HepG2 (cell line): ENCODE data around the gene TMEM80. TPM values are rescaled to one million over a fixed set of nuclear protein-coding genes. Genes with fewer than 3 reads are reported as not detected.

Experiments used
- ELF3 ChIP-seq: IDR thresholded peaks from 2 replicates; pipeline ENCODE4 v1.6.1; 2016; ENCODE audit warnings: missing genetic modification reagents, missing compliant biosample characterization
- FOXP1 ChIP-seq, 2 experiments: fragments of 450-650 bp in 1 of 2; IDR thresholded peaks; 2 replicates each; pipeline ENCODE4 v1.6.1; 2017 to 2018; ENCODE audit warnings: antibody characterized with exemption in 1 of 2
- GABPB1 ChIP-seq: IDR thresholded peaks from 2 replicates; pipeline ENCODE4 v1.6.1; 2016; ENCODE audit warnings: mild to moderate bottlenecking, missing genetic modification reagents, moderate library complexity, missing compliant biosample characterization
- MAFG ChIP-seq: sonication (generic); formaldehyde crosslinking; IDR thresholded peaks from 2 replicates; pipeline ENCODE4 v1.5.1; 2020; ENCODE audit warnings: mild to moderate bottlenecking, missing genetic modification reagents
- MEIS2 ChIP-seq: sonication (generic); formaldehyde crosslinking; IDR thresholded peaks from 2 replicates; pipeline ENCODE4 v1.9.0; 2021; ENCODE audit warnings: mild to moderate bottlenecking, missing genetic modification reagents
- POGZ ChIP-seq: sonication (generic); formaldehyde crosslinking; IDR thresholded peaks from 2 replicates; pipeline ENCODE4 v1.4.0; 2020; ENCODE audit warnings: mild to moderate bottlenecking, missing genetic modification reagents
- RXRA ChIP-seq: sonication (generic); formaldehyde crosslinking; IDR thresholded peaks from 2 replicates; pipeline ENCODE4 v1.5.1; 2020; ENCODE audit warnings: missing genetic modification reagents
- SRSF9 ChIP-seq: fragments of 200-400 bp; formaldehyde crosslinking; IDR thresholded peaks from 2 replicates; pipeline ENCODE4 v1.6.1; 2018; ENCODE audit warnings: borderline replicate concordance, mild to moderate bottlenecking, low read depth, low read length; ENCODE audit not compliant: insufficient read depth, poor library complexity, severe bottlenecking
- ZNF180 ChIP-seq: sonication (generic); formaldehyde crosslinking; IDR thresholded peaks from 2 replicates; pipeline ENCODE4 v1.4.0; 2020; ENCODE audit warnings: low read depth, missing genetic modification reagents, borderline replicate concordance
- ZNF263 ChIP-seq: sonication (generic); formaldehyde crosslinking; IDR thresholded peaks from 2 replicates; pipeline ENCODE4 v1.4.0; 2020; ENCODE audit warnings: missing genetic modification reagents
- ZNF274 ChIP-seq: sonication (generic); formaldehyde crosslinking; IDR thresholded peaks from 2 replicates; pipeline ENCODE4 v1.5.1; 2020; ENCODE audit warnings: mild to moderate bottlenecking, missing genetic modification reagents
- ZNF350 ChIP-seq: sonication (generic); formaldehyde crosslinking; IDR thresholded peaks from 2 replicates; pipeline ENCODE4 v1.4.0; 2020; ENCODE audit warnings: mild to moderate bottlenecking, low read depth, missing genetic modification reagents, borderline replicate concordance
- ZNF652 ChIP-seq: IDR thresholded peaks from 2 replicates; pipeline ENCODE4 v1.6.1; 2016; ENCODE audit warnings: low read depth, borderline replicate concordance
- ZNF878 ChIP-seq: sonication (generic); formaldehyde crosslinking; IDR thresholded peaks from 2 replicates; pipeline ENCODE4 v1.8.1; 2023; ENCODE audit warnings: mild to moderate bottlenecking, missing genetic modification reagents, moderate library complexity
- polyA plus RNA-seq, 8 experiments: library from polyadenylated mRNA; depleted of rRNA in 3 of 8; stranded (reverse) in 7 of 8; unstranded in 1 of 8; fragments of >200 nt; fragmentation: Illumina TruSeq in 4 of 8; extraction: Trizol in 4 of 8; gene quantifications; 2 replicates each; pipeline versions ENCODE4 v1.2.1 to v1.2.3, GENCODE V29; 2011 to 2016; ENCODE audit warnings: low read depth in 4 of 8, missing spikeins in 1 of 8, mixed read lengths in 1 of 8; ENCODE audit not compliant: insufficient read depth in 1 of 8
- total RNA-seq, 5 experiments: library from RNA; depleted of rRNA; stranded (reverse); fragments of >200 nt; fragmentation: Illumina TruSeq; extraction: Trizol; gene quantifications; 2 replicates each; pipeline ENCODE4 v1.2.3, GENCODE V29; 2016; ENCODE audit warnings: low read depth in 1 of 5
- TF ChIP-seq, protein P1 (sequence below): IDR thresholded peaks from 2 replicates; pipeline ENCODE4 v1.6.1; 2016; ENCODE audit warnings: missing compliant biosample characterization, missing genetic modification reagents, borderline replicate concordance
- TF ChIP-seq, protein P2 (sequence below): sonication (generic); formaldehyde crosslinking; IDR thresholded peaks from 2 replicates; pipeline ENCODE4 v1.4.0; 2020; ENCODE audit warnings: mild to moderate bottlenecking, missing genetic modification reagents
- TF ChIP-seq, protein P3 (sequence below): sonication (generic); formaldehyde crosslinking; IDR thresholded peaks from 2 replicates; pipeline ENCODE4 v1.8.0; 2022; ENCODE audit warnings: mild to moderate bottlenecking, missing genetic modification reagents; ENCODE audit not compliant: insufficient replicate concordance
- TF ChIP-seq, protein P4 (sequence below), 2 experiments: sonication (generic) in 1 of 2; formaldehyde crosslinking in 1 of 2; IDR thresholded peaks; 2 replicates each; pipeline versions ENCODE4 v1.6.1 to v1.9.0; 2014 to 2022; ENCODE audit warnings: antibody characterized with exemption in 1 of 2, borderline replicate concordance in 1 of 2, inconsistent platforms in 1 of 2, low read depth in 1 of 2, missing genetic modification reagents in 1 of 2

The TMEM80 gene
- total and polyA plus RNA-seq, 2 of the 13 experiments (the other 11 are each of a cell fraction or from before 2014, with no cell fraction given), result 5.6 to 17.1 TPM

DNA sequence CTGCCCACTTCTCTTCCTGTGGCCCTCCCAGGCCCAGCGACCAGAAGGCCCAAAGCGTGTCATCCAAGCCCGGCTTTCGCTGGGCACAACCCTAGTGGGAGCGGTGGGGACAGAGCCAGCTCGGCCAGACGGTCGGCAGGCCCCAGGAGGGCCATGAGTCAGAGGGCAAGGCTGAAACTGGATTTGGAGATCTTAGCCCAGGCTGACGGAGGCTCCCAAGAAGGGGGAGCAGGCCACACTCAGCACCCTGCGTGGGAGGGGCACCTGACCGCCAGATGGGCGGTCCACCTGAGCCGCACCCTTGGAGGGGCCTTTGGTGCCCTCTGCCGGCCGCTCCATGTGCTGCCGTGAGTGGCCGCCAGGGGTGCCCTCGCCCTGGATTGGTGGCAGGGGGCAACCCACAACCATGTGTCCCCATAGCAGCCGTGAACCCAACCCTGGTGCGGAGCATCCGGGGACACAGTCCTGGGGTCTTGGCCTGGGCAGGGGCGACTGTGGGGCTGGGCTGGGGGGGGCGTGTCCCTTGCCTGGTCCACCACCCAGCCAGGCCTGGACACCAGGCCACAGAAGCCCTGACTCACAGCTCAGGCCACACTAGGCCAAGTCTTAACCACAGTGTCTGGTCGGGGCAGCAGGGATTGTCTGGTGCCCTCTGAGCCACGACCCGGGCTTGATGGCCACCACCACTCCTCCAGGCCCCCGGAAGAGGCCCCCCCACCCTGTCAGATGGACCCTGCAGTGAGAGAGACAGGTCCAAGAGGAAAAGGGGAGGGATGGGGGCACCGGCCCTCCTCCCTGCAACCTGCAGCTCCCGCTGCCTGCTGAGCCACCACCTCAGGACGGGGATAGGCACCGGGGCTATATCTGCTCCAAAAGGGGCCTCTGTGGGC lies 32.5 kb downstream of the TMEM80 start (continued):
- TF ChIP-seq, protein P1, sequence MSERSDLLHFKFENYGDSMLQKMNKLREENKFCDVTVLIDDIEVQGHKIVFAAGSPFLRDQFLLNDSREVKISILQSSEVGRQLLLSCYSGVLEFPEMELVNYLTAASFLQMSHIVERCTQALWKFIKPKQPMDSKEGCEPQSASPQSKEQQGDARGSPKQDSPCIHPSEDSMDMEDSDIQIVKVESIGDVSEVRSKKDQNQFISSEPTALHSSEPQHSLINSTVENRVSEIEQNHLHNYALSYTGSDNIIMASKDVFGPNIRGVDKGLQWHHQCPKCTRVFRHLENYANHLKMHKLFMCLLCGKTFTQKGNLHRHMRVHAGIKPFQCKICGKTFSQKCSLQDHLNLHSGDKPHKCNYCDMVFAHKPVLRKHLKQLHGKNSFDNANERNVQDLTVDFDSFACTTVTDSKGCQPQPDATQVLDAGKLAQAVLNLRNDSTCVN (CRISPR knock-in tag), result peak; percentile 34; the same call in 1 of the 2 replicates
- TF ChIP-seq RXRA (peak; percentile 94), FOXP1 (IDR thresholded peaks at IDR 0.05) (no peak), FOXP1 (CRISPR knock-in tag; IDR thresholded peaks at IDR 0.05) (0 out of 2 replicates have a peak, but pooled peaks have one; percentile 27), SRSF9 (no peak), ZNF180 (CRISPR knock-in tag) (no peak), MEIS2 (CRISPR knock-in tag) (peak; percentile 76; the same call in 1 of the 2 replicates), GABPB1 (CRISPR knock-in tag) (peak; percentile 77), POGZ (CRISPR knock-in tag) (0 out of 2 replicates have a peak, but pooled peaks have one; percentile 59), ZNF263 (CRISPR knock-in tag) (peak; percentile 21; the same call in 1 of the 2 replicates), ZNF274 (CRISPR knock-in tag) (no peak), ZNF878 (CRISPR knock-in tag) (no peak), MAFG (CRISPR knock-in tag) (no peak), ZNF350 (CRISPR knock-in tag) (peak; percentile 74; the same call in 1 of the 2 replicates), ELF3 (CRISPR knock-in tag) (peak; percentile 12; the same call in 1 of the 2 replicates), ZNF652 (CRISPR knock-in tag) (no peak)
- TF ChIP-seq, protein P2, sequence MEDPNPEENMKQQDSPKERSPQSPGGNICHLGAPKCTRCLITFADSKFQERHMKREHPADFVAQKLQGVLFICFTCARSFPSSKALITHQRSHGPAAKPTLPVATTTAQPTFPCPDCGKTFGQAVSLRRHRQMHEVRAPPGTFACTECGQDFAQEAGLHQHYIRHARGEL (CRISPR knock-in tag), result 0 out of 2 replicates have a peak, but pooled peaks have one; percentile 64
- TF ChIP-seq, protein P3, sequence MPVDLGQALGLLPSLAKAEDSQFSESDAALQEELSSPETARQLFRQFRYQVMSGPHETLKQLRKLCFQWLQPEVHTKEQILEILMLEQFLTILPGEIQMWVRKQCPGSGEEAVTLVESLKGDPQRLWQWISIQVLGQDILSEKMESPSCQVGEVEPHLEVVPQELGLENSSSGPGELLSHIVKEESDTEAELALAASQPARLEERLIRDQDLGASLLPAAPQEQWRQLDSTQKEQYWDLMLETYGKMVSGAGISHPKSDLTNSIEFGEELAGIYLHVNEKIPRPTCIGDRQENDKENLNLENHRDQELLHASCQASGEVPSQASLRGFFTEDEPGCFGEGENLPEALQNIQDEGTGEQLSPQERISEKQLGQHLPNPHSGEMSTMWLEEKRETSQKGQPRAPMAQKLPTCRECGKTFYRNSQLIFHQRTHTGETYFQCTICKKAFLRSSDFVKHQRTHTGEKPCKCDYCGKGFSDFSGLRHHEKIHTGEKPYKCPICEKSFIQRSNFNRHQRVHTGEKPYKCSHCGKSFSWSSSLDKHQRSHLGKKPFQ (CRISPR knock-in tag), result peak; percentile 65
- TF ChIP-seq, protein P4, sequence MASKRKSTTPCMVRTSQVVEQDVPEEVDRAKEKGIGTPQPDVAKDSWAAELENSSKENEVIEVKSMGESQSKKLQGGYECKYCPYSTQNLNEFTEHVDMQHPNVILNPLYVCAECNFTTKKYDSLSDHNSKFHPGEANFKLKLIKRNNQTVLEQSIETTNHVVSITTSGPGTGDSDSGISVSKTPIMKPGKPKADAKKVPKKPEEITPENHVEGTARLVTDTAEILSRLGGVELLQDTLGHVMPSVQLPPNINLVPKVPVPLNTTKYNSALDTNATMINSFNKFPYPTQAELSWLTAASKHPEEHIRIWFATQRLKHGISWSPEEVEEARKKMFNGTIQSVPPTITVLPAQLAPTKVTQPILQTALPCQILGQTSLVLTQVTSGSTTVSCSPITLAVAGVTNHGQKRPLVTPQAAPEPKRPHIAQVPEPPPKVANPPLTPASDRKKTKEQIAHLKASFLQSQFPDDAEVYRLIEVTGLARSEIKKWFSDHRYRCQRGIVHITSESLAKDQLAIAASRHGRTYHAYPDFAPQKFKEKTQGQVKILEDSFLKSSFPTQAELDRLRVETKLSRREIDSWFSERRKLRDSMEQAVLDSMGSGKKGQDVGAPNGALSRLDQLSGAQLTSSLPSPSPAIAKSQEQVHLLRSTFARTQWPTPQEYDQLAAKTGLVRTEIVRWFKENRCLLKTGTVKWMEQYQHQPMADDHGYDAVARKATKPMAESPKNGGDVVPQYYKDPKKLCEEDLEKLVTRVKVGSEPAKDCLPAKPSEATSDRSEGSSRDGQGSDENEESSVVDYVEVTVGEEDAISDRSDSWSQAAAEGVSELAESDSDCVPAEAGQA (IDR thresholded peaks at IDR 0.05; ENCODE audit: low read depth), result peak; percentile 30; the same call in 1 of the 2 replicates
- TF ChIP-seq, protein P4 (CRISPR knock-in tag; IDR thresholded peaks at IDR 0.05; ENCODE audit: borderline replicate concordance), result no peak
